LNCAP (cell line): ENCODE measurements around the gene TMEM131.

Source experiments
- TF ChIP-seq, protein P1 (sequence below): fragments of 450-650 bp; IDR thresholded peaks from 2 replicates; pipeline ENCODE4 v1.5.1; 2017; ENCODE audit warnings: mild to moderate bottlenecking

TMEM131 gene

DNA sequence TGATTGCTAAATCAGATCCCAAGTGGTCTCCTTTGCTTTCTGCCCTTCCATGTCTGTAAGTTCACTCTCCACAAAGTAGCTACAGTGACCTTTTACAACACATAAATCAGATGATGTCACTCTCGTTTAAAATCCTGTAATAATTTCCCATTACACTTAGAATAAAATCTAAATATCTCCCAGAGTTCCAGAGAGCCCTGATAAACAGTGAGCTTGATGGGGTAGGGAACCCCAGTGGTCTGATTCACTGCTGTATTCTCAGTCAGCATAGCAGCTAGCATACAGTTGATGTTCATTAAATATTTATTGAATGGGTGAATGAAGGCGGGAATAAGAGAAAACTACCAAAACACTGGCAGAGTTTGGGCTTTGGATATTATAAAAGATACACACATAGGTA, 164.6 kb downstream of the TMEM131 start:
- TF ChIP-seq, protein P1, sequence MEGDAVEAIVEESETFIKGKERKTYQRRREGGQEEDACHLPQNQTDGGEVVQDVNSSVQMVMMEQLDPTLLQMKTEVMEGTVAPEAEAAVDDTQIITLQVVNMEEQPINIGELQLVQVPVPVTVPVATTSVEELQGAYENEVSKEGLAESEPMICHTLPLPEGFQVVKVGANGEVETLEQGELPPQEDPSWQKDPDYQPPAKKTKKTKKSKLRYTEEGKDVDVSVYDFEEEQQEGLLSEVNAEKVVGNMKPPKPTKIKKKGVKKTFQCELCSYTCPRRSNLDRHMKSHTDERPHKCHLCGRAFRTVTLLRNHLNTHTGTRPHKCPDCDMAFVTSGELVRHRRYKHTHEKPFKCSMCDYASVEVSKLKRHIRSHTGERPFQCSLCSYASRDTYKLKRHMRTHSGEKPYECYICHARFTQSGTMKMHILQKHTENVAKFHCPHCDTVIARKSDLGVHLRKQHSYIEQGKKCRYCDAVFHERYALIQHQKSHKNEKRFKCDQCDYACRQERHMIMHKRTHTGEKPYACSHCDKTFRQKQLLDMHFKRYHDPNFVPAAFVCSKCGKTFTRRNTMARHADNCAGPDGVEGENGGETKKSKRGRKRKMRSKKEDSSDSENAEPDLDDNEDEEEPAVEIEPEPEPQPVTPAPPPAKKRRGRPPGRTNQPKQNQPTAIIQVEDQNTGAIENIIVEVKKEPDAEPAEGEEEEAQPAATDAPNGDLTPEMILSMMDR, result no peak

DNA sequence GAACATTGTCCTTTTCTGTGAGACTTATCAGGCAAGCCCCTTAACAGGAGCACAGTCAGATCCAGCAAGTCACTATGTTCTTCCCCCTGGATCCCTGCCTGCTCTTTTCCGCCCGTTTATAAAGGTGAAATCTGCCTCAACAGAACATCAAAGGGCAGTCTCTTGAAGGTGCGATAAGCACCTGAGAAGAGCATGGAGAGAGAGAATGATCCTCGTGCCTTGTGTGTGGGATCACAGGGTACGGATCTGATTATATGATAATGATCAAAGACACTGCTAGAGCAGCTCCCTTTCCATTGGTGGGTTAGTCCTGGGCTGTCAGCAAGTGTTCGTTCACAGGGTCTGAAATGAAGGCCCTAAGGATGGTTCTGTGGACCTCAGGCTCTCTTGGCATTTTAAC, 176.0 kb downstream of the TMEM131 start:
- TF ChIP-seq, protein P1, result no peak

DNA sequence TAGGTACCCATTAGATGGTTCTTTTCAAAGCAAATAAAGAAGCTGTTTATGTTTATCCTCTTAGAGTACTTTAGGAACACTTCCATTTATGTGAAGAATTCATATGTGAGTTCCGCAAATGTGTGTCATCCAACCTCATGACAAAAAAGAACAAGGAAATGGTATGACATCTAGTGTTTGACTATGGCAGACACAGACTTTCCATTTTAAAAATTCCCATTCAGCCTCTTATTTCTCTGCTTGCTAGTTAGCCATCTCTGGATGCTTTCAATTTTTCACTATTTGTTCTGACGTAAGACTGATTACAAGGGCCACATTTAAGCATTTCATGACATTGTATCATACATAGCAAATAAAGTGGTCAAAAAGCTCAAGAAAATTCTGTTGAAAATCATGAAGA, 179.3 kb downstream of the TMEM131 start:
- TF ChIP-seq, protein P1, result no peak

DNA sequence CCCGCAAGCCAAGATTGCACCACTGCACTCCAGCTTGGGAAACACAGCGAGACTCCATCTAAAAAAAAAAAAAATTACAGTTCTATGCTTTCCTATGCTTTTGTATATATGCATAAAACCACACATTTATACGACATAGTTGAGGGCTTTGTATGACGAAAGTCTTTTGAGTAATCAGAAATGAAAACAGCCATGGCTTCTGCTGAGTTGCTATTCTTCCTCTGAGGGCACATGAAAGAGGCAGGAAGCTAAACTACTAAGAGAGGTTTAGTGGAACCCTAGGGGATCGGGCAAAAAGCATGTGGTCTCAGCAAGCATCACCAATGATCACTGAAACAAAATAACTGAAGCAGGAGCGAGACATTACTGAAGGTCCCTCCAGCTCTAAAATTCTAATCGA, 182.8 kb downstream of the TMEM131 start:
- TF ChIP-seq, protein P1, result no peak

DNA sequence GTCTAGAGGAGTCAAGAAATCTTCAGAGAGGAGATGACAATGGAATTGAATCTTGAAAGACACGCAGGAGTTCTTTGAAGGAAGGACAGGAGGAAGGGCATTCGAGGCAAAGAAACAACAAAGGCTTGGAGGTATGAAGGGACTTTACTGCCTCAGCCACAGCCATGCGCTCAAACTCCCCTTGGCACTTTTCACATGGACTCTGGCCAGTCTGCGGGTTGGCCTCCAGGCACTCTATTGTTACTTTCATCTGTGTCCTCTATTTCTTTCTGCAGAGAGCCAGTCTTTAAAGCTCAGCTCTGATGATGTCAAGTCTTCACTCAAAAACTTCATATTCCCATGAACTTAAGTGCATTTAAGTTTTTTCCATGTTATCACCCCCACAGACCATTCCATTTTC, 186.9 kb downstream of the TMEM131 start:
- TF ChIP-seq, protein P1, result no peak

DNA sequence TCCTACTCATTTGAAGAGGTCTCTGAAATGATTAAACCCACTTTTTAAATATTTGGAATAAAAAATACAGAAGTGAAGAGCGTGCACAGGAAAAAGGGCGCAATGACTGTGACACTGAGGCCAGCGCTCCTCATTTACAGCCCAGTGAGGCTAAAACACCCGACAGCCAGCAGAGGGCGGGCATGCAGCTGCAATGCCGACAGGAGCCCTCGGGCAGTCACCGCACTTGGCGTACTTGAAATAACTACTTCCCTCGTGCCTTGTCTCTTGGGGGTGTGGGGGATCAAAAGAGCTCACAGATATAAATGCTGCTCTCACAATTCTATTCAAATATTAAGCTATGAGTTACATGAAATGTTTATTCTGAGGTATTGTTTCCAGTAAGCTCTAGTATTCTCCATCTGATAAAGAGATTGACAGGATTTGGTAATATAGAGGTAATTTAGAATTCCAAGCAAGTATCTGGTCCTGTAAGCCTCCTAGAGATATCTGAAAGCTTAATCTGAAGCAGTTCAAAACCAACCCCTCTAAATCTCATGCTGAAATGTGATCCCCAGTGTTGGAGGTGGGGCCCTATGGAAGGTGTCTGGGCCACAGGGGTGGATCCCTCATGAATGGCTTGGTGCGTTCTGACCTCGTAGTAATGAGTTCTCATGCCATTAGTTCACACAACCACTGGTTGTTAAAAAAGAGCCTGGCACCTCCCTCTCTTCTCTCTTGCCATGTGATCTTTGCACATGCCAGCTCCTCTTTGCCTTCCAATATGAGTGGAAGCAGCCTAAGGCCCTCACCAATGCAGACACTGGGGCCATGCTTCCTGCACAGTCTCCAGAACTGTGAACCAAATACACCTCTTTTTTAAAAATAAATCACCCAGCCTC, 188.8 kb downstream of the TMEM131 start:
- TF ChIP-seq, protein P1, result peak; percentile 85

DNA sequence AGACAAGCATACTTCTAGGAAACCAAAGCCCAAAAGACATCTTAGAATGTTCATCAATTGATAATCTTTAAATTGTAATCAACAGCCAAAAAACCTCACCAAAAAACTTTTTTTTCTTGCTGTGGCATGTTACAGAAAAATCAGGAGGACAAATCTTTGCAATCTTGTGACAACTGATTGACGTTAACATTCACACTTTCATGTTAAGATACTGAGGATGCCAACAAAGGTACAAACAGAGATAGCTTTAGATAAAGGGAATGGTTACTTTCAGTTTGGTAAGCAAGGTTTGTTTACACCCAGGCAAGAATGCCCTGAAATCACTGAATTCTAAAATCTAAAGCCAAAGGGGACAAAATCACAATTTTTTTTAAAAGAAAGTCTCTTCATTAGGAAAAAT, 190.0 kb downstream of the TMEM131 start:
- TF ChIP-seq, protein P1, result no peak
